Measurements from ENCODE around the gene SEC14L5. TPM values are rescaled to one million over a fixed set of nuclear protein-coding genes. Genes with fewer than 3 reads are reported as not detected.

The SEC14L5 gene
- total and polyA plus RNA-seq, 2 experiments from 2014 or later = 1.0 to 3.5 TPM

- H3K79me2 ChIP-seq = no peaks in the 10 kb centered on the region
- no peak overlapping the region for H3K4me3 ChIP-seq
- no peak for TF ChIP-seq EZH2phosphoT487 (IDR thresholded peaks at IDR 0.05; ENCODE audit: low read depth, severe bottlenecking, unreplicated experiment)
- no peak for TF ChIP-seq CTCF (IDR thresholded peaks at IDR 0.05; ENCODE audit: poor library complexity)
- TF ChIP-seq EZH2 (IDR thresholded peaks at IDR 0.05; ENCODE audit: borderline replicate concordance) = no peak
- H3K4me2 ChIP-seq = no peak overlapping the region
- DNase-seq (ENCODE audit: low spot score) = no peak
- no peak overlapping the region for H3K27ac ChIP-seq
- WGBS (ENCODE audit: low lambda C conversion rate, missing lambda C conversion rate) = 67% methylated on average over 6 of the region's 6 CpGs
- no peaks in the 10 kb centered on the region for H3K36me3 ChIP-seq (replicated peaks; ENCODE audit: insufficient read depth, low read depth)
- H3K27me3 ChIP-seq = no peaks in the 10 kb centered on the region
- no peaks in the 10 kb centered on the region for H3K9me2 ChIP-seq (replicated peaks; ENCODE audit: insufficient read depth)
- H2AFZ ChIP-seq = no peak overlapping the region
- H3K9me3 ChIP-seq (ENCODE audit: low read depth) = no peaks in the 10 kb centered on the region
- H3K4me1 ChIP-seq (ENCODE audit: insufficient read depth) = no peaks in the 10 kb centered on the region
- no peaks in the 10 kb centered on the region for H4K20me1 ChIP-seq (ENCODE audit: insufficient read depth, poor library complexity, severe bottlenecking)
These were observed 101.4 kb downstream of the SEC14L5 start for GRCh38 chr16:5059386-5060072.

DNA sequence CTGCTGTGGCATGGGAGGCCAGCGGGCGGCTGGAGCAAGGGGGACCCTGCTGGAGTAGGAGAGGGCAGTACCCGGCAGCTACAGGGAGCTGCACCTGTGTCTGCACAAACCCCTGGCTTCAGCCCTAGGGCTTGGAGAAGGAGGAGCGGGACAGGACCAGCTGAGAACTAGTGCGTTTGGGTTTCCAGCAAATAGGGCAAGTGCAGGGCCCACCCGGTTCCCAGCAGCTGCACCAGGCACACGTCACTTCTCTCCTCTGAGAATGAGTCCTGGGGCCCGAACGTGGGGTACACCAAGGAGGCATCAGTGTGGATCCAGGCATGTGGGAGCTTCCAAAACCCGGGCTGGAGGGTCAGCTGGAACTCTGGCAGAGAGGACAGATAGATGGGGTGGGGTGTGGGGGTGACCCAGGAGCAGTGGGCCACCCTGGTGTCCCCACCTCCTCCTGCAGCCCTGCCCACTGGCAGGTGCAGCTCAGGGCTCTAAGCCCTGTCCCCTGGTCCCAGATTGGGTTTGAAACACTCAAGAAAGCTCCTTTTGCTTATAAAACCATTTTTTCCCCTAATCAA, 102.0 kb downstream of the SEC14L5 start:
- 80% methylated on average over 10 of the region's 10 CpGs for WGBS (ENCODE audit: low lambda C conversion rate, missing lambda C conversion rate)
- no peaks in the 10 kb centered on the region for H3K36me3 ChIP-seq (replicated peaks; ENCODE audit: insufficient read depth, low read depth)
- H4K20me1 ChIP-seq (ENCODE audit: insufficient read depth, poor library complexity, severe bottlenecking) = no peaks in the 10 kb centered on the region
- no peaks in the 10 kb centered on the region for H3K9me2 ChIP-seq (replicated peaks; ENCODE audit: insufficient read depth)
- no peak for DNase-seq (ENCODE audit: low spot score)
- no peak overlapping the region for H3K4me2 ChIP-seq
- no peaks in the 10 kb centered on the region for H3K79me2 ChIP-seq
- H3K4me1 ChIP-seq (ENCODE audit: insufficient read depth) = peaks cover under 1% of the 10 kb centered on the region
- no peak overlapping the region for H2AFZ ChIP-seq
- H3K4me3 ChIP-seq = no peak overlapping the region
- no peaks in the 10 kb centered on the region for H3K27me3 ChIP-seq
- no peak overlapping the region for H3K27ac ChIP-seq
- no peak for TF ChIP-seq EZH2phosphoT487 (IDR thresholded peaks at IDR 0.05; ENCODE audit: low read depth, severe bottlenecking, unreplicated experiment)
- TF ChIP-seq CTCF (IDR thresholded peaks at IDR 0.05; ENCODE audit: poor library complexity) = no peak
- no peak for TF ChIP-seq EZH2 (IDR thresholded peaks at IDR 0.05; ENCODE audit: borderline replicate concordance)
- H3K9me3 ChIP-seq (ENCODE audit: low read depth) = no peaks in the 10 kb centered on the region

GRCh38 chr16:5062051-5062450, 103.9 kb downstream of the SEC14L5 start:
- H4K20me1 ChIP-seq (ENCODE audit: insufficient read depth, poor library complexity, severe bottlenecking) = no peaks in the 10 kb centered on the region
- no peak overlapping the region for H2AFZ ChIP-seq
- no peaks in the 10 kb centered on the region for H3K9me2 ChIP-seq (replicated peaks; ENCODE audit: insufficient read depth)
- H3K4me1 ChIP-seq (ENCODE audit: insufficient read depth) = peaks cover 4% of the 10 kb centered on the region
- no peaks in the 10 kb centered on the region for H3K79me2 ChIP-seq
- H3K27ac ChIP-seq = no peak overlapping the region
- no peak overlapping the region for H3K4me2 ChIP-seq
- no peak overlapping the region for H3K4me3 ChIP-seq
- TF ChIP-seq CTCF (IDR thresholded peaks at IDR 0.05; ENCODE audit: poor library complexity) = no peak
- no peak for TF ChIP-seq EZH2phosphoT487 (IDR thresholded peaks at IDR 0.05; ENCODE audit: low read depth, severe bottlenecking, unreplicated experiment)
- no peak for TF ChIP-seq EZH2 (IDR thresholded peaks at IDR 0.05; ENCODE audit: borderline replicate concordance)
- DNase-seq (ENCODE audit: low spot score) = no peak
- no peaks in the 10 kb centered on the region for H3K36me3 ChIP-seq (replicated peaks; ENCODE audit: insufficient read depth, low read depth)
- 90% methylated on average over 11 of the region's 11 CpGs for WGBS (ENCODE audit: low lambda C conversion rate, missing lambda C conversion rate)
- no peaks in the 10 kb centered on the region for H3K27me3 ChIP-seq
- no peaks in the 10 kb centered on the region for H3K9me3 ChIP-seq (ENCODE audit: low read depth)
